DOHH2 (cell line): ENCODE data around the gene UROD.

Experiments
- CTCF ChIP-seq: fragments of 200-600 bp; sonication (generic); IDR thresholded peaks from one replicate; pipeline ENCODE4 v1.5.1; 2014; ENCODE audit warnings: antibody characterized with exemption, mild to moderate bottlenecking, low read depth, low read length; ENCODE audit not compliant: poor library complexity, severe bottlenecking
- EZH2phosphoT487 ChIP-seq: fragments of 200-600 bp; sonication (generic); IDR thresholded peaks from 2 replicates; pipeline ENCODE4 v1.6.1; 2017; ENCODE audit warnings: borderline replicate concordance, mild to moderate bottlenecking, antibody characterized with exemption, low read length, moderate library complexity, mixed read lengths

- TF ChIP-seq CTCF: no peak
- no peak for TF ChIP-seq EZH2phosphoT487
Observed at GRCh38 chr1:45057542-45057941, 45.5 kb downstream of the UROD start.
